ENCODE measurements around the gene PELI2. TPM values are rescaled to one million over a fixed set of nuclear protein-coding genes. Genes with fewer than 3 reads are reported as not detected.

The PELI2 gene
- total RNA-seq, 2 donors from 2014 or later, result 4.4 to 7.0 TPM

DNA sequence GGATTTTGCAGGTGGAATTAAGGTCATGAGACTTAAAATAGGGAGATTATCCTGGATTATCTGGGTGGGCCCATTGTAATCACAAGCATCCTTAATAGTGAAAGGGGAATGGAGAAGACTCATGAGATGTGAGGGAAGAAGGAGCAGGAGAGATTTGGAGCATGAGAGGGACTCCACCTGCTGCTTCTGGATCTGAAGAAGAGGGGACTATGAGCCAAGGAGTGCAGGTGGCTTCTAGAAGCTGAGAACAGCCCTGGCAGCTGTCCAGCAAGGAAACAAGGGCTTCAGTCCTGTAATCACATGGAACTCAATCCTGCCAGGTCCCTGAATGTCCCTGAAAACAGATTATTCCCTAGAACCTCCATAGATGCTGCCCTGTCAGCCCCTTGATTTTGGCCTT is 67.8 kb downstream of the PELI2 start:
- H3K4me1 ChIP-seq, result no peaks in the 10 kb centered on the region
- H3K27me3 ChIP-seq, result no peaks in the 10 kb centered on the region
- TF ChIP-seq, protein P1, sequence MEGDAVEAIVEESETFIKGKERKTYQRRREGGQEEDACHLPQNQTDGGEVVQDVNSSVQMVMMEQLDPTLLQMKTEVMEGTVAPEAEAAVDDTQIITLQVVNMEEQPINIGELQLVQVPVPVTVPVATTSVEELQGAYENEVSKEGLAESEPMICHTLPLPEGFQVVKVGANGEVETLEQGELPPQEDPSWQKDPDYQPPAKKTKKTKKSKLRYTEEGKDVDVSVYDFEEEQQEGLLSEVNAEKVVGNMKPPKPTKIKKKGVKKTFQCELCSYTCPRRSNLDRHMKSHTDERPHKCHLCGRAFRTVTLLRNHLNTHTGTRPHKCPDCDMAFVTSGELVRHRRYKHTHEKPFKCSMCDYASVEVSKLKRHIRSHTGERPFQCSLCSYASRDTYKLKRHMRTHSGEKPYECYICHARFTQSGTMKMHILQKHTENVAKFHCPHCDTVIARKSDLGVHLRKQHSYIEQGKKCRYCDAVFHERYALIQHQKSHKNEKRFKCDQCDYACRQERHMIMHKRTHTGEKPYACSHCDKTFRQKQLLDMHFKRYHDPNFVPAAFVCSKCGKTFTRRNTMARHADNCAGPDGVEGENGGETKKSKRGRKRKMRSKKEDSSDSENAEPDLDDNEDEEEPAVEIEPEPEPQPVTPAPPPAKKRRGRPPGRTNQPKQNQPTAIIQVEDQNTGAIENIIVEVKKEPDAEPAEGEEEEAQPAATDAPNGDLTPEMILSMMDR (IDR thresholded peaks at IDR 0.05), result no peak
- H3K36me3 ChIP-seq, result no peaks in the 10 kb centered on the region
- no peak overlapping the region for H3K4me3 ChIP-seq
- H3K9me3 ChIP-seq, result no peaks in the 10 kb centered on the region
- no peak overlapping the region for H3K27ac ChIP-seq
- DNase-seq (ENCODE audit: low spot score), result no peak

DNA sequence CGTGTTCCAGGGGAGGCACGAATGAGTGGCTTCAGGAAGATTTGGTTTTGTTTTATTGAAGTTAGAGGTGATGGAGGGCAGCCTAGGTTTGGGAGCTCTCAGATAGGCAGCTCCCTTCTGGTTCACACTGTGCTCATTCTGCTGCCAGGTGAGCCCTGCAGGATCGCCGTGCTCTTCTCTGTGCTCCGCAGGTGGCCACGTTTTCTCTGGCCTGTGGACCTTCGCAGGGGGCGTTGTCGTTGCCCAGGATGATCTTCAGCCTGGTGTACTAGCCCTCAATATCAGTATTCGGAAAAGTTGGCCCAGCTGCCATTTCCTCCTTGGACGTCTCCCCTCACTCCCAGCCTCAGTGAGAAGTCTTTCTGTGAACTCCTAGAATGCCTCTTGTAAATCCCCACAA is 69.5 kb downstream of the PELI2 start:
- no peak for DNase-seq (ENCODE audit: low spot score)
- TF ChIP-seq, protein P1 (IDR thresholded peaks at IDR 0.05), result no peak

DNA sequence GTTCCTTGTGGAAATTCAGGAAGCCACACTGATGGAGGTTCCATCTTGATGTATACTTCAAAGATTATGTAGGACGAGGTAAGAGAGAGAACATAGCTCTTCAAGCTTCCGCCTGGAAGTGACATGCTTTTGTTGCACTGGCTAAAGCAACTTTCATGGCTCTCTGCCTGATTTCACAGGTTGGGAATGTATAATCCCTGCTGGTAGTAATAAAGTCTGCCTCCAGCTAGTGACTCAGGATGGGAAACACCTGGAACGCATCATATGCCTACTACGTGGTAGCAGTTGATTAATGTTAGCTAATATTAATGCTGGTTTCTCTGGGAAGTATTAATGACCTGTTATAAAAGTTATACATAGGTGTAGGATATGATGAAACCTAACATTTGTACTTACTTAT is 71.1 kb downstream of the PELI2 start:
- Histone ChIP-seq H3K4me3 (no peak overlapping the region), H3K9me3 (no peaks in the 10 kb centered on the region), H3K36me3 (no peaks in the 10 kb centered on the region), H3K4me1 (no peaks in the 10 kb centered on the region), H3K27ac (no peak overlapping the region), H3K27me3 (no peaks in the 10 kb centered on the region)
- TF ChIP-seq, protein P1 (IDR thresholded peaks at IDR 0.05), result no peak
- no peak for DNase-seq (ENCODE audit: low spot score)

More for the DNA sequence above, 69.5 kb downstream of the PELI2 start:
- H3K36me3 ChIP-seq, result no peaks in the 10 kb centered on the region
- H3K9me3 ChIP-seq, result no peaks in the 10 kb centered on the region
- no peak overlapping the region for H3K27ac ChIP-seq
- no peaks in the 10 kb centered on the region for H3K27me3 ChIP-seq
- no peak overlapping the region for H3K4me3 ChIP-seq
- no peaks in the 10 kb centered on the region for H3K4me1 ChIP-seq

DNA sequence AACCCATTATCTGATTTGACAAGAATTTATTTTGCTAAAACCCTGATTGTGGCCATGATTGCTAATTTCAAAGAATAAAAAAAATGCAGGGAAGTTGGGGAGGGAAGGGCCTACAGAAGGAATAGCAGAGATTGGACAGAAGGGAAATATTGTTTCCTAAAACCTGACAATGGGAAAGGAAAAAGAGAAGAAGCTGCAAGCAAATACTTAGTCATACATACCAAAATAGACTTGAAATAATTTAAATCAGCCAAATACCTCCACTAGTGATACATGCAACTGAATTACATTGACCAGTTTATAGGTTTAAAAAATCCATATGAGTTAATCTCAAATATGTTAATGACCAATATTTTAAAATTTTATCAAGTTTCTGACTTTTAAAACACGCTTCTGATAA is 75.1 kb downstream of the PELI2 start:
- Histone ChIP-seq H3K4me1 (peaks cover 0 to 15% of the 10 kb centered on the region in 2 donors), H3K36me3 (no peaks in the 10 kb centered on the region), H3K27me3 (no peaks in the 10 kb centered on the region), H3K9me3 (no peaks in the 10 kb centered on the region), H3K4me3 (no peak overlapping the region), H3K27ac (no peak overlapping the region)
- DNase-seq (ENCODE audit: low spot score), result no peak
- TF ChIP-seq, protein P1 (IDR thresholded peaks at IDR 0.05), result no peak

DNA sequence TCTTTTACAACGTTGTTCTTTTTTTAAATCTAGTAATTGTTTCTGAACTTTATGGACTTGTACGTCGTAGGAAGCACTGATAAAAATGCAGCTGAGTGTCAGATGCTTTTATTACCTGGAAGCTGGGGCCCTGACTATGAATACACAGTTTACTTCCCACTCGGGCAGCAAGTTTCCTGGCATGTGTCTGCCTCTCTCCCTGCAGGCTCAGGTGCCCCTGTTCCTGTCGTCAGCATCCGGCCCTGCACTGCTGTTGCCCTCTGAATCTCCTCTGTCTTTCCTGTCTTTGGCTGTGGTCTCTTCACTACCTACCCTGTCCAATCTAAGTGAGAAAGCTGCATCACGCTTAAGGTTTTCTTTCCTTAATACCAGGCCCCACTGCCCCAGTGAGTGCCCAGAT is 75.8 kb downstream of the PELI2 start:
- Histone ChIP-seq H3K27ac (no peak overlapping the region), H3K4me3 (no peak overlapping the region), H3K9me3 (no peaks in the 10 kb centered on the region), H3K36me3 (no peaks in the 10 kb centered on the region), H3K4me1 (peaks cover 0 to 15% of the 10 kb centered on the region in 2 donors), H3K27me3 (no peaks in the 10 kb centered on the region)
- TF ChIP-seq, protein P1 (IDR thresholded peaks at IDR 0.05), result no peak
- no peak for DNase-seq (ENCODE audit: low spot score)

DNA sequence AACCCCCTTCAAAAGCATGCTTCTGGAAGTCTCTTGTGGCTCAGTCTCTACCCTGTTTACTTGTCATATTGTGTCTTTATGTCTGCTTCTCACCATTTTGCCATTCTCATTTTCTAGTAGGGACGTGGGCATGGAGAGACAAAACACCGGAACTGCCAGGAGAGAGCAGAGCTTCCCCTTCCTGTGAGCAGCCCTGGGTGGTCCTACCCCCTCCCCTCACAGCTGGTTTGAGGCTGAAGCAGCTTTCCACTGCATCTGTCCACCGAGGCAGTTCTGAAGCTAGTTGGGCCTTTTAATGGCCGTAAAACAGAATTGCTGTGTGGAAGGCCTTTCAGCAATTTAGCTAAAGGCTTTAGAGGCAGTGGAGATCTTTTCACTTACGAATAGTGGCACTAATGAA is 77.0 kb downstream of the PELI2 start:
- DNase-seq (ENCODE audit: low spot score), result no peak
- TF ChIP-seq, protein P1 (IDR thresholded peaks at IDR 0.05), result no peak
- Histone ChIP-seq H3K27me3 (no peaks in the 10 kb centered on the region), H3K4me3 (no peak overlapping the region), H3K27ac (no peak overlapping the region), H3K36me3 (no peaks in the 10 kb centered on the region), H3K4me1 (peaks cover 0 to 22% of the 10 kb centered on the region in 2 donors), H3K9me3 (no peaks in the 10 kb centered on the region)

Data from right atrium auricular region (tissue), 2 donors.